K562 (cell line): ENCODE measurements around the gene DGCR6L. TPM values are rescaled to one million over a fixed set of nuclear protein-coding genes. Genes with fewer than 3 reads are reported as not detected.
A peak's percentile ranks its signal among the peaks of the same experiment; 100 is the strongest.

Experiments
- ARHGAP35 ChIP-seq: fragments of 450-650 bp; IDR thresholded peaks from 2 replicates; pipeline ENCODE4 v1.6.1; 2018; ENCODE audit not compliant: partially characterized antibody
- CLOCK ChIP-seq: fragments of 250-450 bp; sonication (Bioruptor Pico); IDR thresholded peaks from 2 replicates; pipeline ENCODE4 v1.4.0; 2020; ENCODE audit warnings: mild to moderate bottlenecking, moderate library complexity, borderline replicate concordance
- E2F1 ChIP-seq: sonication (generic); formaldehyde crosslinking; IDR thresholded peaks from 2 replicates; pipeline ENCODE4 v1.8.1; 2023; ENCODE audit warnings: mild to moderate bottlenecking, missing genetic modification reagents, moderate library complexity
- E2F3 ChIP-seq: fragments of 250-450 bp; sonication (Bioruptor Pico); IDR thresholded peaks from 2 replicates; pipeline ENCODE4 v1.4.0; 2020; ENCODE audit warnings: mild to moderate bottlenecking
- EHMT2 ChIP-seq: fragments of 450-650 bp; IDR thresholded peaks from 2 replicates; pipeline ENCODE4 v1.6.1; 2018; ENCODE audit warnings: antibody characterized with exemption
- MAX ChIP-seq: sonication (generic); formaldehyde crosslinking; IDR thresholded peaks from 2 replicates; pipeline ENCODE4 v1.9.0; 2022; ENCODE audit warnings: mild to moderate bottlenecking, missing genetic modification reagents
- NFXL1 ChIP-seq: fragments of 450-650 bp; formaldehyde crosslinking; IDR thresholded peaks from 2 replicates; pipeline ENCODE4 v1.4.0; 2021; ENCODE audit warnings: mild to moderate bottlenecking
- NR2F6 ChIP-seq: fragments of 450-650 bp; formaldehyde crosslinking; IDR thresholded peaks from 2 replicates; pipeline ENCODE4 v1.4.0; 2020; ENCODE audit warnings: mild to moderate bottlenecking
- PKNOX1 ChIP-seq: fragments of 450-650 bp; IDR thresholded peaks from 2 replicates; pipeline ENCODE4 v1.6.1; 2016
- PRMT5 ChIP-seq: sonication (generic); formaldehyde crosslinking; IDR thresholded peaks from 2 replicates; pipeline ENCODE4 v1.5.0; 2020; ENCODE audit warnings: missing genetic modification reagents
- RBM22 ChIP-seq: fragments of 200-400 bp; formaldehyde crosslinking; IDR thresholded peaks from 2 replicates; pipeline ENCODE4 v1.6.1; 2018; ENCODE audit warnings: low read length, low read depth; ENCODE audit not compliant: poor library complexity, severe bottlenecking
- TSHZ1 ChIP-seq: fragments of 250-450 bp; sonication (Bioruptor Pico); IDR thresholded peaks from 2 replicates; pipeline ENCODE4 v1.4.0; 2020; ENCODE audit warnings: mild to moderate bottlenecking, moderate library complexity
- polyA plus RNA-seq, 8 experiments: library from polyadenylated mRNA; depleted of rRNA in 4 of 8; stranded (reverse) in 5 of 8; unstranded in 3 of 8; fragments of >200 nt; fragmentation: Nextera tagmentation in 2 of 8; fragmentation: Illumina TruSeq in 1 of 8; extraction: Ambion mirVana in 2 of 8; extraction: Trizol in 1 of 8; gene quantifications; 2 replicates each; pipeline versions ENCODE4 v1.2.1 to v1.2.3, GENCODE V29; 2011 to 2014; ENCODE audit warnings: inconsistent platforms in 1 of 8, missing spikeins in 1 of 8
- total RNA-seq, 7 experiments: library from RNA; depleted of rRNA in 6 of 7; stranded (reverse); fragments of >200 nt in 6 of 7; fragmentation: Illumina TruSeq in 2 of 7; extraction: Trizol in 2 of 7; gene quantifications; 2 replicates each; pipeline versions ENCODE4 v1.2.1 to v1.2.3, GENCODE V29; 2011 to 2021; ENCODE audit warnings: low replicate concordance in 1 of 7

Gene DGCR6L
- total and polyA plus RNA-seq, 9 of the 15 experiments (the other 6 are each of a cell fraction or from before 2014, with no cell fraction given), result 3.6 to 151 (median 51.0) TPM

- TF ChIP-seq E2F3 (CRISPR knock-in tag) (0 out of 2 replicates have a peak, but pooled peaks have one; percentile 22), E2F1 (peak; percentile 73; the same call in 1 of the 2 replicates), CLOCK (CRISPR knock-in tag) (0 out of 2 replicates have a peak, but pooled peaks have one; percentile 16), TSHZ1 (CRISPR knock-in tag) (0 out of 2 replicates have a peak, but pooled peaks have one; percentile 17), NR2F6 (CRISPR knock-in tag) (peak; percentile 44), MAX (peak; percentile 61), PRMT5 (CRISPR knock-in tag) (no peak; the same call in 1 of the 2 replicates), NFXL1 (CRISPR knock-in tag) (no peak), EHMT2 (no peak), PKNOX1 (no peak), RBM22 (no peak), ARHGAP35 (no peak)
Measured at GRCh38 chr22:20271114-20271994, 48.5 kb downstream of the DGCR6L start (continued).
